Activated naive CD4-positive, alpha-beta T cell treated with Interleukin-2 at 50 U/mL for 16 hours (primary cell): Measurements from ENCODE around the gene ATP13A1.
"Not testable (repeated sequence)": the region's sequence is repeated elsewhere in the genome, so short reads cannot be mapped to it uniquely, and the experiment has no call there.

Experiments
- DNase-seq: peaks from one replicate; pipeline ENCODE4 v3.0.0-alpha.2; 2020

Gene ATP13A1

DNA sequence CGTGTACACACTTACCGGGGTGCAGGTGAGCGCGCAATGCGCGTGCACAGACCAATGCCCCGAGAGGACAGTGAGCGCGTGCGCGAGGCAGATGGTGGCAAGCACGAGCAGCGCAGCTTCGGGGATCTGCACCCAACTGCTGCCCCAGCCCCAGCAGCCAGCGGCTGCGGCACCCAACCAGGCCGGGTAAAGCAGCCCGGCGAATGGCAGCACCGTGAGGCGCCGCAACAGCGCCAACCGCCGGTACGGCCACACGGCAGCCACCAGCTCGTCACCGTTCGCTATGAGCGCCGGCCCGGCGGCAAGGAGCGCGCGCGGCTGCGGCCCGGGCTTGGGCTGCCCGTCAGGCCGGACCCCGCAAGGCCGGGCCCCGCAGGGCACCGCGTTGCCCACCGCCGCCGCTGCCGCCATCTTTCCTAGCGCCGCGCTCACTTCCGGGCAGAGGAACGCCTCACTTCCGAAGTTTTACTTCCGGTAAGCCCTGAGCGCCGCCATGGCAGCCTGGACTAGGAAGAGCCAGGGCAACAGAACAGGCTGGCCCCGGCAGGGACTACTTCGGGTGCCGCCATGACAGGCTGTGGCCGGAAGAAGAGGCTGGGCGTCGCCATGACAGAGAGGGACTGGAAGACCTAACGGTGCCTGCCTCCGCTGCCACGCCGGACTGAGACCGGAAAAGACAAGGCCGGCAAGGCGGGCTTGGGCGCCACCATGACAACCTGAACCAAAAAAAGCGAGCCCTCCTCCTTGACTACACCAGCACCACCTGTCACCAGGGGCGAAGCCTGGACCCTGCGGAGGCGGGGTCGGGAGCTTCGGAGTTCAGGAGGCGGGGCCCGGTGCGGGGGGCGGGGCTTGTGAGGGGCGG lies at the start of gene ATP13A1:
TSS of gene ATP13A1 (minus strand) at position 421 of the 865 bp plus-strand sequence. CDS start at position 411, 10 bp downstream.
- DNase-seq: peak; percentile 96

DNA sequence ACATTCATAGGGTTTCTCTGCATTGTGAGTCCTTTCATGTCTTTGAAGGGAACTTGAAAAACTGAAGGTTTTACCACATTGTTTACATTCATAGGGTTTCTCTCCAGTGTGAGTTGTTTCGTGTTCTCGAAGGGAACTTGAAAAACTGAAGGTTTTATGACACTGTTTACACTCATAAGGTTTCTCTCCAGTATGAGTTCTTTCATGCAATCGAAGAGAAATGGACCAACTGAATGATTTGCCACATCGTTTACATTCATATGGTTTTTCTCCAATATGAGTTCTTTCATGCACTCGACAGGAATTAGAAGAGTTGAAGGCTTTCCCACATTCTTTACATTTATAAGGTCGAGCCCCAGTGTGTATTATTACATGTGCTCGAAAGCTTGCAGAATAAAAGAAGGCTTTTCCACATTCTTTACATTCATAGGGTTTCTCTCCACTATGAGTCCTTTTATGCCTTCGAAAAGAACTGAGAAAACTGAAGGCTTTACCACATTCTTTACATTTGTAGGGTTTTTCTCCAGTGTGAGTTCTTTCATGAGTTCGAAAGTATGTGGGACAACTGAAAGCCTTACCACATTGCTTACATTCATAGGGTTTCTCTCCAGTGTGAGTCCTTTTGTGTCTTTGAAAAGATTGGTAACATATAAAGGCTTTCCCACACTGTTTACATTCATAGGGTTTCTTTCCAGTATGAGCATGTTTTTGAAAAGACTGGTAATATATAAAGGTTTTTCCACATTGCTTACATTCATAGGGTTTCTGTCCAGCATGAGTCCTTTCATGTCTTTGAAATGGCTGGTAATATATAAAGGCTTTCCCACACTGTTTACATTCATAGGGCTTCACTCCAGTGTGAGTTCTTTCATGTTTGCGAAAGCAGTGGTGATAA lies 48.7 kb upstream of the ATP13A1 start:
- no peak for DNase-seq

DNA sequence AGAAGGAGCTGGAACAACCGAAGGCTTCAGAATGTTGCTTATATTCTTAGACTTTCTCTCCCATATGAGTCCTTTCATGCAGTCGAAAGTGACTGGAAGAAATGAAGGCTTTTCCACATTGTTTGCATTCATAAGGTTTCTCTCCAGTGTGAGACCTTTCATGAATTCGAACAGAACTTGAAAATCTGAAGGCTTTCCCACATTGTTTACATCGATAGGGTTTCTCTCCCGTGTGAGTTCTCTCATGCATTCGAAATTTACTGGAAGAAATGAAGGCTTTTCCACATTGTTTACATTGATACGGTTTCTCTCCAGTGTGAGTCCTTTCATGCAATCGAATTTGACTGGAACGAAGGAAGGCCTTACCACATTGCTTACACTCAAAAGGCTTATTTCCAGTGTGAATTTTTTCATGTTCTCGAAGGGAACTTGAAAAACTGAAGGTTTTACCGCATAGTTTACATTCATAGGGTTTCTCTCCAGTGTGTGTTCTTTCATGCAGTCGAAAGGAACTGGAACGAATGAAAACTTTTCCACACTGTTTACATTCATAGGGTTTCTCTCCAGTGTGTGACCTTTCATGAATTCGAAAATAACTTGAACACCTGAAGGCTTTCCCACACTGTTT lies 47.9 kb upstream of the ATP13A1 start:
- DNase-seq: no peak

DNA sequence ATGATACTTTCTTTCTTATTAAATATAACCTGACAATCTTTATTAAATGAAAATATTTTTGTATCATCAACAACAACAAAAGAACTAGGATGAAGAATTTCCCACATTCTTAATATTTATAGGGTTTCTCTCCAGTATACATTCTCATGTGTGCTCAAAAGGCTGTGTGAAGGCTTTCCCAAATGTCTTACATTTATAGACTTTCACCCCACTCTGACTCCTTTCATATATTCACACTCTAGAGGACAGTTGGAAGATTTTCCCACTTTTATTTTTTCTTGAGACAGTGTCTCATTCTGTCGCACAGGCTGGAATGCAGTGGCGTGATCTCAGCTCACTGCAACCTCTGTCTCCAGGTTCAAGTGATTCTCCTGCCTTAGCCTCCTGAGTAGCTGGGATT lies 47.0 kb upstream of the ATP13A1 start:
- DNase-seq: no peak

DNA sequence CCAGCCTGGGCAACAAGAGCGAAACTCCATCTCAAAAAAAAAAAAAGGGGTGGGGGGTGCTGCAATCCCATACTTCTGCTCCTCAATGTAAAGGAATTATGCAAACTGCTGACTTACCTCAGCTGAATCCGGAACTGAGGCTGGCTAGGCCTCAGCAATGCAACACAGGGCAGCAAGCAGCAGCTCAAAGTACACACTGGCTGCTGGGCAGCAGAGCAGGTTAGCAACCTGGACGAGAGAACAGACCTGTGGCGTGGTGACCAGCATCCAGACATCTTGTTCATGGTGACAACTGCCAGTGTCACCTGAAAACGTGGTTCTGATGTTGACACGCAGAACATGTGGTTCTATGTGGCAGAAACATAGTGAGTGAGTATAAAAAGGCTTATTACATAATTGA lies 41.4 kb upstream of the ATP13A1 start:
- no peak for DNase-seq

DNA sequence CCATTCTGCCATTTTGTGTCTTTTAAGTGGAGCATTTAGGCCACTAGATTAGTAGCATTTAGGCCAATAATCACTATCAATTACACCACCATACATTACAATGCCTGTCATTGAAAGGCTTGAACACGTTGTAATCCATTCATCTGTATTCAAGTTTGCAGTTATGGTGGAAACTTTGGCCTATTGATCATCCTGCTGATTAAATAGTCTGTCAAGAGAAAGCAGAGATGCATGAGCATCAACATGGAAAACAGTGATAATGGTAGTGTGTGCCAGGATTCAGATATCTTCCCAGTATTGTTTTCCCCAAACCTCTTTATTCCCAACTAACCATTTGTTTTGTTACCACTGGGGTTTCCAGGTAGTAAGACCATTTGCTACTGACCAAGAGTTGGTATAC lies 37.0 kb upstream of the ATP13A1 start:
- not testable (repeated sequence) for DNase-seq

DNA sequence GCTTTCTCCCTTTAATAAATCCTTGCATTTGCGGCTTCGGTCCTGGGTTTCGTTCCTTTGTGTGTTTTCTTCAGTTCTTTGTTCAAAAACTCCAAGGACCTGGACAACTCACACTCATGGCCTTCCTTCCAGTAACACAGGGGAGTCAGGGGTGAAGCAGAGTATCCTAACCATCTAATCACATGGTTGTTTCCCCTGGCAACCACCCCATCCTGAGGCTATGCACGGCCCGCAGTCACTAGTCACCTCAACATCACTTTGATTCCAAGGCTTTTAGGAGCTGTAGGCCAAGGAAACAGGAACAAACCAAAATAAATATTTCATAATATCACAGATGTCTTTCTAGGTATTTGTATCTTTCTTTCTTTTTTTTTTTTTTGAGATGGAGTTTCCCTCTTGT lies 34.1 kb upstream of the ATP13A1 start:
- no peak for DNase-seq

DNA sequence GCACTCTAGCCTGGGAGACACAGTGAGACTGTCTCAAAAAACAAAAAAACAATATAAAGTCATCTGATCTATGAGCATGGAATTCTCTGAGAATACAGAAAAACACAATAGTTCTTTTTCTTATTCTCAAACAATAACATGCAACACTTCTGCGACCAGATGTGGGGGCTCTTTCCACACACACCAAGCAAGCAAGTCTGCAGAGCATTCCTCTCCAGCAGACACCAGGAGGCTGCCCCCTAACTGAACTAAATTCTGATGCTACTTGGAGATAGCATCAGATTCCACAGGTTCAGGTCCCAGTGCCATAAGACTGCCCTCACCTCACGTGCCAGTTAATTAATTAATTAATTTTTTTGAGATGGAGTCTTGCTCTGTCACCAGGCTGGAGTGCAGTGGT lies 32.9 kb upstream of the ATP13A1 start:
- no peak for DNase-seq

DNA sequence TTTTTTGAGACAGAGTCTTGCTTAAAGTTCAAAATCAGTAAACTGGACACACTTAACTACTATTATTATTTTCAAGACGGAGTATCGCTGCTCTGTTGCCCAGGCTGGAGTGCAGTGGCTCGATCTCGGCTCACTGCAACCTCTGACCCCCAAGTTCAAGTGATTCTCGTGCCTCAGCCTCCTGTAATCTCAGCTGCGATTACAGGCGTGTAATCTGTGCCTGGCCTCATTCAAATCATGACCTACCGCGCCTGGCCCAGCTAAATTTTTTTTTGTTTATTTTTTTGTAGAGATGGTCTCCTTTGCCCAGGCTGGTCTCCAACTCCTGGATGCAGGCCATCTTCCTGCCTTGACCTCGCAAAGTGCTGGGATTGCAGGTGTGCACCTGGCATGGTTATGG lies 28.2 kb upstream of the ATP13A1 start:
- DNase-seq: no peak

DNA sequence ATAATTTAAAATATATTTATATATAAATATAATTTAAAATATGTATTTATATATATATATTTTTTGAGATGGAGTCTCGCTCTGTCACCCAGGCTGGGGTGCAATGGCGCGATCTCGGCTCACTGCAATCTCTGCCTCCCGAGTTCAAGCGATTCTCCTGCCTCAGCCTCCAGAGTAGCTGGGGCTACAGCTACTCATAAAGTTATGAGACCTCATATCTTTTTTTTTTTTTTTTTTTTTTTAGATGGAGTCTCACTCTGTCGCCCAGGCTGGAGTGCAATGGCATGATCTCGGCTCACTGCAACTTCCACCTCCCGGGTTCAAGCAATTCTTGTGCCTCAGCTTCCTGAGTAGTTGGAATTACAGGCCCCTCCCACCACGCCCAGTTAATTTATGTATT lies 25.5 kb upstream of the ATP13A1 start:
- not testable (repeated sequence) for DNase-seq

DNA sequence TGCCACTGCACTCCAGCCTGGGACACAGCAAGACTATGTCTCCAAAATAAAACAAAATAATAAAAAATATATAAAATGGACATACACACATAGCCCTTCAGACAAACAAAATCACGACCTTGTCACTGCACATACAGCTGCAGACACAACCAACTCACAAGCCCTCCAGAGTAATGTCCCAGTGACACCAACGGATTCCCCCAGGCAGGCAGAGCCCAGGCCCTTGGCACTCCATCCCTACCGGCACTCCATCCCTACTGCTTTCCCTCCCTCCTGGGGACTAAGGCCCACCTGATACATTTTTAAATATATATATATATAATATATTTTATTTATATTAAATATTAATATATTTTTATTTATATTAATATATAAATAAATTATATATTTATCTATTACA lies 23.6 kb upstream of the ATP13A1 start:
- DNase-seq: no peak

DNA sequence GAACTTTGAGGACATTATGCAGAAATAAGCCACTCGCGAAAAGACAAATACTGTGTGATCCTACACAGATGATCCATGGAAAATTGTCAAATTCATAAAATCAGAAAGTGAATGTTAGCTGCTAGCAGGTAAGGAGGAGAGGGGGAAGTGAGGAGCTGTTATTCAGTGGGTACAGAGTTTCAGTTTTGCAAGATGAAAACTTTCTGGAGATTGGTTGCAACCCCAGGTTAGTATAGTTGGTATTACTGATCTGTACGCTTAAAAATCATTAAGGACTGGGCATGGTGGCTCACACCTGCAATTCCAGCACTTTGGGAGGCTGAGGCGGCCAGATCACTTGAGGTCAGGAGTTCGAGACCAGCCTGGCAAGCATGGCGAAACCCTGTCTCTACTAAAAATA lies 23.1 kb upstream of the ATP13A1 start:
- no peak for DNase-seq

DNA sequence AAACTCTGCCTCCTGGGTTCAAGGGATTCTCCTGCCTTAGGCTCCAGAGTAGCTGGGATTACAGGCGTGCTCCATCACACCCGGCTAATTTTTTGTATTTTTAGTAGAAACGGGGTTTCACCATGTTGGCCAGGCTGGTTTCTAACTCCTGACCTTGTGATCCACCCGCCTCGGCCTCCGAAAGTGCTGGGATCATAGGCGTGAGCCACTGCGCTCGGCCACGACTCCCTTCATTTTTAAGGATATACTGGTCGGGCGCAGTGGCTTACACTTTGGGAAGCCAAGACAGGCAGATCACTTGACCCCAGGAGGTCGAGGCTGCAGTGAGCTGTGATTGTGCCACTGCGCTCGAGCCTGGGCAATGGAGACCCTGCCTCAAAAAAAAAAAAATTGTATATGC lies 22.6 kb upstream of the ATP13A1 start:
- DNase-seq: not testable (repeated sequence)

DNA sequence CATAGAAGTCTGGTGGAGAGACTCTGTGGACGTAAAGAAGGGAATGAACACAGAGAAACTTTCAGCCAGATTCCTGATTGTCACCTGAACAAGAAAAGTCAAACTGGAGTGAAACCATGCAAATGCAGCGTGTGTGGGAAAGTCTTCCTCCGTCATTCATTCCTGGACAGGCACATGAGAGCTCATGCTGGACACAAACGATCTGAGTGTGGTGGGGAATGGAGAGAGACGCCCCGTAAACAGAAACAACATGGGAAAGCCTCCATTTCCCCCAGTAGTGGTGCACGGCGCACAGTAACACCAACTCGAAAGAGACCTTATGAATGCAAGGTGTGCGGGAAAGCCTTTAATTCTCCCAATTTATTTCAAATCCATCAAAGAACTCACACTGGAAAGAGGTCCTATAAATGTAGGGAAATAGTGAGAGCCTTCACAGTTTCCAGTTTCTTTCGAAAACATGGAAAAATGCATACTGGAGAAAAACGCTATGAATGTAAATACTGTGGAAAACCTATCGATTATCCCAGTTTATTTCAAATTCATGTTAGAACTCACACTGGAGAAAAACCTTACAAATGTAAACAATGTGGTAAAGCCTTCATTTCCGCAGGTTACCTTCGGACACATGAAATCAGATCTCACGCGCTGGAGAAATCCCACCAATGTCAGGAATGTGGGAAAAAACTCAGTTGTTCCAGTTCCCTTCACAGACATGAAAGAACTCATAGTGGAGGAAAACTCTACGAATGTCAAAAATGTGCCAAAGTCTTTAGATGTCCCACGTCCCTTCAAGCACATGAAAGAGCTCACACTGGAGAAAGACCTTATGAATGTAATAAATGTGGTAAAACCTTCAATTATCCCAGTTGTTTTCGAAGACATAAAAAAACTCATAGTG lies 15.9 kb upstream of the ATP13A1 start:
- DNase-seq: no peak

DNA sequence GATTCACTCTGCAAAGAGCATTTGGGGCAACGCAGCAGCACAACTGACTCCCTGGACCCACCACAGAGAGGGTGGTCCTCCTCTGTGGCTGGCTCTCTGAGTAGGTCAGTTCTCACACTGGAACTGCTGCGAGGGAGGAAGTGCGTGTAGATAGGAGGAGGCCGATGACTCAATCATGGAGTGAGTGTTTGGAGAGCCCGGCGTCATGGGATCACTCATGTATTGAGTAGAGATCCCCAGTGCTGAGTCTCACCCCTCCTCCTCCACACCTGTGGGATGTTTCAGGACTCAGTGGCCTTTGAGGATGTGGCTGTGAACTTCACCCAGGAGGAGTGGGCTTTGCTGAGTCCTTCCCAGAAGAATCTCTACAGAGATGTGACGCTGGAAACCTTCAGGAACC lies 14.1 kb upstream of the ATP13A1 start:
- no peak for DNase-seq

DNA sequence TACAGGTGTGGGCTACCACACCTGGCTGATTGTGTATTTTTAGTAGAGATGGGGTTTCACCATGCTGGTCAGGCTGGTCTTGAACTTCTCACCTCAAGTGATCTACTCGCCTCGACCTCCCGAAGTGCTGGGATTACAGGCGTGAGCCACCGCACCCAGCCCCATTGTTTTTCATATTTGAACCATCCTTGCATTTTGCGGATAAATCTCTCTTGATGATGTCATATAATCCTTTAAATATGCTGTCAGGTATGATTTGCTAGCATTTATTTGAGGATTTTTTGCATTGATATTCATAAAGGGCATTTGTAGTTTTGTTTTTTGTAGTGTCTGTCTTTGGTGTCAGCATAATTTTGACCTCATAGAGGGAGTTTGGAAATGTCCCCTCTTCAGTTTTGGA lies 10.8 kb upstream of the ATP13A1 start:
- DNase-seq: no peak

DNA sequence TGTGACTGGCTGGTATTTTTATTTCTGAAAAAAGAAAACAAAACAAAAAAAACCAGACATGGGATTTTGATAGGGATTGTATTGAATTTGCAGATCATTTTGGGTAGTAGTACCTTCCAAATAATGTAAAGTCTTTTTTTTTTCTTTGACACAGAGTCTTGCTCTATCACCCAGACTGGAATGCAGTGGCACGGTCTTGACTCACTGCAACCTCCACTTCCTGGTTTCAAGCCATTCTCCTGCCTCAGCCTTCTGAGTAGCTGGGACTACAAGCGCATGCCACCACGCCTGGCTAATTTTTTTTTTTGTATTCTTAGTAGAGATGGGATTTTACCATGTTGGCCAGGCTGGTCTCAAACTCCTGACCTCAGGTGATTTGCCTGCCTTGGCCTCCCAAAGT lies 9.3 kb upstream of the ATP13A1 start:
- DNase-seq: no peak

DNA sequence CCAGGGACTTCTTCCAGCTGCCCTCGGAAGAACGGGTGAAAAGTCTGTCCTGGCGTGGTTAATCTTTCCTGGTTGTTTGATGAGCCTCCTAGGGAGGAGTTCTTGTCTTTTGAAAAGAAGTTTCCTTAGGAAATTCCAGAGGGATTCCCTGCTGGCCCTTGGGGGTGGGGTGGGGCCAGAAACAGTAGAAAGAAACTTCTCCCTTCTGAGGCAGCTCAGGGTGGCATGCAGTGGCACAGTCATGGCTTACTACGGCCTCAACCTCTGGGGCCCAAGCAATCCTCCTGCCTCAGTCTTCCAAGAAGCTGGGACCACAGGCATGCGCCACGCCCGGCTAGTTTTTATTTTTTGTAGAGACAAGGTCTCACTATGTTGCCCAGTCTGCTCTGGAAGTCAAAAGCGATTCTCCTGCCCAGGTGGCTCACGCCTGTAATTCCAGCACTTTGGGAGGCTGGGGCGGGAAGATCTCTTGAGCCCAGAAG lies 6.6 kb upstream of the ATP13A1 start:
- DNase-seq: no peak

DNA sequence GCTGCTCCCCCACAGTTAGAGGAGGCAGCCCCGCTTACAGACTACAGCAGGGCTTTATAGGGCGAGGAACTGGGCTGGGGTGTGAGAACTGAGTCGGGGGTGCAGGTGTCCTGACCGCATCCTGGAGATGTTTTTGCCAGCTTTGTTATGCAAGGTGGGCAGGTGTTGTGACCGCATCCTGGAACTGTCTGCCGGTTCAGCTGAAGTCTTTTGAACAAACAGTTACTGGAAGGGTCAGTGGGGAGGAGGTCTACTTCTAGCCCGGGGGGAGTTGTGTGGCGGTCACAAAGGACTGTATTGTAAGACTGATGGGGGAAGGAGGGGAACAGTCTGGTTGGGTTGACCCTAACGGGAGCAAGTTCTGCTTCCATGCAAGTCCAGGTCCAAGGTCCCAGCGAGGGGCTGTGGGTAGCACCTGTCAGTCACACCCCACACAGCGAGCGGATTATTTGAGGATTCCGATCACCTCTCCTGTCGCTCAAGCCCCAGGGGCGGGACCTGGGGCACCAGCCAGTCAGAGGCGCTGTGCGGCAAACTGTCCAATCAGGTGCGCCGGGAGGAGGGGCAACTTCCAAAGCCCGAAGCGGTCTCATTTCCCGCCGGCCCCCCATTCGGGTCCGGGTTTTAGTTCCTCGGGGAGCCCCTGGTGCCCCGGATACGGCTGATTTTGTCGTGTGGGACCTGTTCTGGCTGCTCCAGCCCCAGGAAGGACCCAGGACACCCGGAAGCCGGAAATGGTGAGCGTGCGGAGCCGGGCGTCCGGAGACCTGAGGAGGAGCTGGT lies 4.9 kb upstream of the ATP13A1 start, which contains the start of gene ZNF101:
TSS of gene ZNF101 (plus strand) at position 610 of the 783 bp plus-strand sequence. CDS start at position 735, 125 bp downstream.
- peak; percentile 96 for DNase-seq

DNA sequence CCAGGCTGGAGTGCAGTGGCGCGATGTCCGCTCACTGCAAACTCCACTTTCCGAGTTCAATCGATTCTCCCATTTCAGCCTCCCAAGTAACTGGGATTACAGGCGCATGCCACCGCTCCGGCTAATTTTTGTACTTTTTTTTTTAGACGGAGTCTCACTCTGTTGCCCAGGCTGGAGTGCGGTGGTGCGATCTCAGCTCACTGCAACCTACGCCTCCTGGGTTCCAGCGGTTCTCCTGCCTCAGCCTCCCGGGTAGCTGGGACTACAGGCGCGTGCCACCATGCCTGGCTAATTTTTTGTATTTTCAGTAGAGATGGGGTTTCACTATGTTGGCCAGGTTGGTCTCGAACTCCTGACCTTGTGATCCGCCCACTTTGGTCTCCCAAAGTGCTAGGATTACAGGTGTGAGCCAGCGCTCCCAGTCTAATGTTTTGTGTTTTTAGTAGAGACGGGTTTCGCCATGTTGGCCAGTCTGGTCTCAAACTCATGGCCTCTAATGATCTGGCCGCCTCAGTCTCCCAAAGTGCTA lies 2.0 kb upstream of the ATP13A1 start:
- DNase-seq: not testable (repeated sequence)

DNA sequence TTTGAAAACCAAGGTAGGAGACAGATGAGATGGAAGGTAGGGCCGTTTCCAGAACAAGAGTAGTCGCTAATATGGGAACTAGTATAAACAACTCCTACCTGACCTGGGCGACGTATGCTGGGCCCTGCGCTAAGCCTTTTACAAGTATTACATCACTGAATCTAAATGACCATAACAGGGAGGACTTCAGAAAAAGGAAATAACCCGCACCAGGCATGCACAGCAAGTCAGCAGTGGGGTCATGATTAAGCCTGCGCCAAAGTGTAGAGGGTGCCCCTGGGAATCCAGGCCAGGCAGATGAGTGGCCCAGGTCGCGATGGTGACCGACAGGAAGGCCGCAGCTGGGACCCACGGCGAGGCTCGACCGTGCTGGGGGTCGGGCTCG lies 613 bp downstream of the ATP13A1 start:
- no peak for DNase-seq
